Measurements from ENCODE around the gene PLXNA2. TPM values are rescaled to one million over a fixed set of nuclear protein-coding genes. Genes with fewer than 3 reads are reported as not detected.

PLXNA2 gene
- total RNA-seq, 1 experiment from 2014 or later = 10.2 TPM

DNA sequence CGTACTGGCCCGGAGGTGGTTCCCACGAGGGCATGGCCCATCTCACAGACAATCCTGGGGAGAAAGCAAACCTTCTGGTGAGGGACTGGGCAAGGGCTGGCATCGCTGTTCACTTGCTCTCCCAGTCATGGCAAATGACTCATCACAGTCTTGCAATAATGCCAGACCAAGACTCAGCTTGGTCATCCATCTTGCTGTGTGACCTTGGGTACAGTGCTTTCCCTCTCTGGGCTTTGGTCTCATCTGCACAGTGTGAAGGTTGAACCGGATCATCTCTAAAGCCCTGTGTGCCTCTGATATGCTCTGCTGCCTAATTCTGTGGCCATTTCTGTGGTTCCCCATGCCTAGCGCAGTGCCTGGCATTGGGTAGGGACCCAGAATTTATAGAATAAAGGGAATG, 189.7 kb downstream of the PLXNA2 start:
- no TSS peak for BruUV-seq (replicated peaks)
- H4K20me1 ChIP-seq (ENCODE audit: insufficient read depth) = no peaks in the 10 kb centered on the region
- peaks cover 10% of the 10 kb centered on the region for H3K4me1 ChIP-seq (replicated peaks; ENCODE audit: insufficient read depth)
- POLR2A ChIA-PET (ENCODE audit: unreplicated experiment) = interaction anchor here (0.7 kb wide), 1 partner anchor 148 kb away, joined by 3 read pairs; no protein-coding TSS in a partner anchor
- no peak overlapping the region for H2AFZ ChIP-seq
- TF ChIP-seq, protein P1, sequence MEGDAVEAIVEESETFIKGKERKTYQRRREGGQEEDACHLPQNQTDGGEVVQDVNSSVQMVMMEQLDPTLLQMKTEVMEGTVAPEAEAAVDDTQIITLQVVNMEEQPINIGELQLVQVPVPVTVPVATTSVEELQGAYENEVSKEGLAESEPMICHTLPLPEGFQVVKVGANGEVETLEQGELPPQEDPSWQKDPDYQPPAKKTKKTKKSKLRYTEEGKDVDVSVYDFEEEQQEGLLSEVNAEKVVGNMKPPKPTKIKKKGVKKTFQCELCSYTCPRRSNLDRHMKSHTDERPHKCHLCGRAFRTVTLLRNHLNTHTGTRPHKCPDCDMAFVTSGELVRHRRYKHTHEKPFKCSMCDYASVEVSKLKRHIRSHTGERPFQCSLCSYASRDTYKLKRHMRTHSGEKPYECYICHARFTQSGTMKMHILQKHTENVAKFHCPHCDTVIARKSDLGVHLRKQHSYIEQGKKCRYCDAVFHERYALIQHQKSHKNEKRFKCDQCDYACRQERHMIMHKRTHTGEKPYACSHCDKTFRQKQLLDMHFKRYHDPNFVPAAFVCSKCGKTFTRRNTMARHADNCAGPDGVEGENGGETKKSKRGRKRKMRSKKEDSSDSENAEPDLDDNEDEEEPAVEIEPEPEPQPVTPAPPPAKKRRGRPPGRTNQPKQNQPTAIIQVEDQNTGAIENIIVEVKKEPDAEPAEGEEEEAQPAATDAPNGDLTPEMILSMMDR (conservative IDR thresholded peaks at IDR 0.05) = no peak
- no peak for TF ChIP-seq EZH2 (IDR thresholded peaks at IDR 0.05; ENCODE audit: low read depth)
- H3K36me3 ChIP-seq (ENCODE audit: low read depth) = no peaks in the 10 kb centered on the region; the same call in 1 of the 2 replicates
- CTCF ChIA-PET = interaction anchor here (0.9 kb wide), 1 partner anchor 190 kb away, joined by 3 read pairs; the partner anchor contains the start of gene PLXNA2
- no peak overlapping the region for H3K27ac ChIP-seq
- H3K4me3 ChIP-seq = no peak overlapping the region
- H3K4me2 ChIP-seq = no peak overlapping the region
- H3K79me2 ChIP-seq (ENCODE audit: low read depth) = no peaks in the 10 kb centered on the region
- no peaks in the 10 kb centered on the region for H3K9me2 ChIP-seq (ENCODE audit: insufficient read depth)
- no peak for DNase-seq
- peaks cover 3% of the 10 kb centered on the region; the same call in 1 of the 2 replicates for H3F3A ChIP-seq (ENCODE audit: insufficient read depth, low read depth)
- intact Hi-C loops (cut with micrococcal nuclease; ENCODE audit: unreplicated experiment) = no loop called here
- no peaks in the 10 kb centered on the region for H3K27me3 ChIP-seq (ENCODE audit: insufficient read depth, low read depth)
- H3K9me3 ChIP-seq (ENCODE audit: insufficient read depth, low read depth) = no peaks in the 10 kb centered on the region

DNA sequence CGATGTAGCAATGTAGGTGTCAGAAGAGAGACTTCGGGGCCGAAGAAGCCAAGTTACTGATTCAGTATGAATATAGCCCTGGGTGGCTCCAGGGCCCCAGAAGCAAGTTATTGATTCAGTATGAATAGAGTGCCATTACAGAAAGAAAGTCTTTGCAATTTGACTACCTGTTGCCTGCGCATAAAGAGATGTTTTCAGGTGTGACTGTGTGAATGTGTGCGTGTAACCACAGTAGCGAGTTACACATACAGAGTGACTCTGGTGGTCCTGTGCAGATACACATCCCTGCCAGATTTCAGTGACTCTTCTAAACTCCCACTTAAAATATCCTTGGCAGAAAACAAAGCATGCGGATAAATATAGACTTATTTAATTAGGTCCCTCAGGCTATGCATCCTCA, 190.5 kb downstream of the PLXNA2 start:
- H2AFZ ChIP-seq = no peak overlapping the region
- no peak overlapping the region for H3K27ac ChIP-seq
- POLR2A ChIA-PET (ENCODE audit: unreplicated experiment) = no interaction called here
- H4K20me1 ChIP-seq (ENCODE audit: insufficient read depth) = no peaks in the 10 kb centered on the region
- peaks cover 18% of the 10 kb centered on the region for H3K4me1 ChIP-seq (replicated peaks; ENCODE audit: insufficient read depth)
- H3K27me3 ChIP-seq (ENCODE audit: insufficient read depth, low read depth) = no peaks in the 10 kb centered on the region
- H3K4me2 ChIP-seq = no peak overlapping the region
- no peaks in the 10 kb centered on the region; the same call in 1 of the 2 replicates for H3K36me3 ChIP-seq (ENCODE audit: low read depth)
- no peak for DNase-seq
- H3K4me3 ChIP-seq = no peak overlapping the region
- no peaks in the 10 kb centered on the region for H3K79me2 ChIP-seq (ENCODE audit: low read depth)
- peaks cover 10% of the 10 kb centered on the region; the same call in 1 of the 2 replicates for H3F3A ChIP-seq (ENCODE audit: insufficient read depth, low read depth)
- CTCF ChIA-PET = no interaction called here
- H3K9me3 ChIP-seq (ENCODE audit: insufficient read depth, low read depth) = no peaks in the 10 kb centered on the region
- BruUV-seq (replicated peaks) = no TSS peak
- intact Hi-C loops (cut with micrococcal nuclease; ENCODE audit: unreplicated experiment) = no loop called here
- H3K9me2 ChIP-seq (ENCODE audit: insufficient read depth) = no peaks in the 10 kb centered on the region
- no peak for TF ChIP-seq EZH2 (IDR thresholded peaks at IDR 0.05; ENCODE audit: low read depth)
- TF ChIP-seq, protein P1 (conservative IDR thresholded peaks at IDR 0.05) = no peak

DNA sequence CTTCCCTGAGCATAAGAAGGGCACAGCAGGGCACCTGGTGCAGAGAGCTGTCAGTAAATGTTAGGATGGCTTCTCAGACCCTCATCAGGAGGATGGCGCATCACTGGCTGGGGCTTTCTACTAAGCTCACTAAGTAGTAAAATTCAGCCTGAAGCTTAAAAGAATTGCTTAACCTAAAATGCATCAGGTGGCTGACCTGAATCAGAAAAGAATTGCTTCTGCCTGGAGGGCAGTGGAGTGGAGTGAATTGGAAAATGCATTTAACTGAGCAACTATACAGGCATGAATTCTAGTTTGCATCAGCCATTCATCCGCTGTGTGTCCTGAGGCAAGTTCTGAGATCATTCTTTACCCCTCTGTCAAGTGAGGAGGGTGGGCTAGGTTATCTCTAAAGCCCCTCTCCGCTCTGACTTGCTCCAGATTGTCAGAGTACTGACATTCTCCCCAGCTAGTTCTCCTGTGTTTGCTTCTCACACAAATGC, 191.2 kb downstream of the PLXNA2 start:
- Histone ChIP-seq H3K36me3 (ENCODE audit: low read depth) (no peaks in the 10 kb centered on the region; the same call in 1 of the 2 replicates), H3K9me3 (ENCODE audit: insufficient read depth, low read depth) (no peaks in the 10 kb centered on the region), H3K79me2 (ENCODE audit: low read depth) (no peaks in the 10 kb centered on the region), H3K4me1 (replicated peaks; ENCODE audit: insufficient read depth) (peaks cover 25% of the 10 kb centered on the region), H3F3A (ENCODE audit: insufficient read depth, low read depth) (peaks cover 10% of the 10 kb centered on the region; the same call in 1 of the 2 replicates), H4K20me1 (ENCODE audit: insufficient read depth) (no peaks in the 10 kb centered on the region), H3K27me3 (ENCODE audit: insufficient read depth, low read depth) (no peaks in the 10 kb centered on the region), H3K9me2 (ENCODE audit: insufficient read depth) (no peaks in the 10 kb centered on the region), H2AFZ (no peak overlapping the region), H3K4me2 (no peak overlapping the region), H3K27ac (no peak overlapping the region), H3K4me3 (no peak overlapping the region)
- intact Hi-C loops (cut with micrococcal nuclease; ENCODE audit: unreplicated experiment) = no loop called here
- no TSS peak for BruUV-seq (replicated peaks)
- TF ChIP-seq, protein P1 (conservative IDR thresholded peaks at IDR 0.05) = no peak
- TF ChIP-seq EZH2 (IDR thresholded peaks at IDR 0.05; ENCODE audit: low read depth) = no peak
- ChIA-PET CTCF (no interaction called here), POLR2A (ENCODE audit: unreplicated experiment) (no interaction called here)
- DNase-seq = no peak

Data from PC-9 (cell line).